GM19035 (cell line): ENCODE measurements around the gene PPIL1.
"Not testable (repeated sequence)": the region's sequence is repeated elsewhere in the genome, so short reads cannot be mapped to it uniquely, and the experiment has no call there.

Experiments
- ATAC-seq: cut with Tn5 transposase; IDR thresholded peaks from one replicate; pipeline ENCODE4 v1.9.1; 2021; ENCODE audit not compliant: unreplicated experiment

The PPIL1 gene

GRCh38 chr6:36874443-36875249 lies at the start of gene PPIL1:
PPIL1 (minus strand) TSS chr6:36874803; CDS start chr6:36874772, 31 bp downstream.
- peak; percentile 86 for ATAC-seq

GRCh38 chr6:36924131-36924530 lies 49.5 kb upstream of the PPIL1 start:
- no peak for ATAC-seq

GRCh38 chr6:36920546-36920945 lies 45.9 kb upstream of the PPIL1 start:
- no peak for ATAC-seq

- ATAC-seq, result no peak
Measured at GRCh38 chr6:36920049-36920448, 45.4 kb upstream of the PPIL1 start.

GRCh38 chr6:36917541-36918193 lies 43.1 kb upstream of the PPIL1 start:
- no peak for ATAC-seq

GRCh38 chr6:36916126-36916525 lies 41.5 kb upstream of the PPIL1 start:
- no peak for ATAC-seq

- no peak for ATAC-seq
Measured at GRCh38 chr6:36915599-36915998, 41.0 kb upstream of the PPIL1 start.

- ATAC-seq, result no peak
Measured at GRCh38 chr6:36914227-36914794, 39.7 kb upstream of the PPIL1 start.

GRCh38 chr6:36913082-36913481 lies 38.5 kb upstream of the PPIL1 start:
- ATAC-seq, result peak; percentile 14

GRCh38 chr6:36912586-36912985 lies 38.0 kb upstream of the PPIL1 start:
- peak; percentile 81 for ATAC-seq

GRCh38 chr6:36912030-36912454 lies 37.4 kb upstream of the PPIL1 start:
- peak; percentile 30 for ATAC-seq

- no peak for ATAC-seq
Measured at GRCh38 chr6:36908747-36909146, 34.1 kb upstream of the PPIL1 start.

- no peak for ATAC-seq
Measured at GRCh38 chr6:36907781-36908180, 33.2 kb upstream of the PPIL1 start.

- no peak for ATAC-seq
Measured at GRCh38 chr6:36906539-36907325, 32.1 kb upstream of the PPIL1 start.

- ATAC-seq, result no peak
Measured at GRCh38 chr6:36904851-36905393, 30.3 kb upstream of the PPIL1 start.

- ATAC-seq, result no peak
Measured at GRCh38 chr6:36904114-36904513, 29.5 kb upstream of the PPIL1 start.

- no peak for ATAC-seq
Measured at GRCh38 chr6:36897609-36898008, 23.0 kb upstream of the PPIL1 start.

GRCh38 chr6:36893976-36894932 lies 19.7 kb upstream of the PPIL1 start:
- no peak for ATAC-seq

- ATAC-seq, result not testable (repeated sequence)
Measured at GRCh38 chr6:36891153-36891552, 16.6 kb upstream of the PPIL1 start.
